Neuronal stem cell (in vitro differentiated cells): ENCODE results near the gene PAM16.

ENCODE experiments used
- DNase-seq: peaks from one replicate; pipeline ENCODE4 v3.0.0-alpha.2; 2013; ENCODE audit warnings: low spot score
- H2AFZ ChIP-seq: one replicate; pipeline ENCODE4 v1.6.1; 2013; ENCODE audit warnings: mild to moderate bottlenecking, low read length, inconsistent platforms
- H2AK5ac ChIP-seq: 2 replicates; pipeline ENCODE4 v1.6.1; 2013; ENCODE audit warnings: low read depth, mild to moderate bottlenecking, inconsistent platforms, low read length, moderate library complexity, mixed read lengths
- H2BK120ac ChIP-seq: 2 replicates; pipeline ENCODE4 v1.6.1; 2013; ENCODE audit warnings: low read depth, mild to moderate bottlenecking, inconsistent platforms, low read length, moderate library complexity, mixed read lengths
- H2BK12ac ChIP-seq: one replicate; pipeline ENCODE4 v1.6.1; 2013; ENCODE audit warnings: low read length, inconsistent platforms
- H2BK15ac ChIP-seq: 2 replicates; pipeline ENCODE4 v1.6.1; 2013; ENCODE audit warnings: mild to moderate bottlenecking, low read length, inconsistent platforms, mixed read lengths
- H2BK5ac ChIP-seq: one replicate; pipeline ENCODE4 v1.6.1; 2013; ENCODE audit warnings: inconsistent platforms, mild to moderate bottlenecking, low read length, moderate library complexity
- H3K14ac ChIP-seq: one replicate; pipeline ENCODE4 v1.6.1; 2013; ENCODE audit warnings: low read length, inconsistent platforms
- H3K18ac ChIP-seq: 2 replicates; pipeline ENCODE4 v1.6.1; 2013; ENCODE audit warnings: low read length, inconsistent platforms
- H3K23ac ChIP-seq: 2 replicates; pipeline ENCODE4 v1.6.1; 2013; ENCODE audit warnings: low read depth, mild to moderate bottlenecking, mixed read lengths, low read length, inconsistent platforms; ENCODE audit not compliant: poor library complexity
- H3K27ac ChIP-seq: replicated peaks from 3 replicates; pipeline ENCODE4 v1.5.1; 2013; ENCODE audit warnings: low read length, inconsistent platforms
- H3K27me3 ChIP-seq, 3 experiments: 2 replicates each; pipeline ENCODE4 v1.6.1; 2013; ENCODE audit warnings: low read length in 3 of 3, mild to moderate bottlenecking in 2 of 3, inconsistent platforms in 1 of 3, low read depth in 1 of 3, mixed read lengths in 1 of 3, moderate library complexity in 1 of 3; ENCODE audit not compliant: control insufficient read depth in 3 of 3, insufficient read depth in 3 of 3
- H3K36me3 ChIP-seq, 2 donors: replicated peaks in 1 of 2; 2 replicates each; pipeline ENCODE4 v1.6.1; 2013; ENCODE audit warnings: low read length in 2 of 2; ENCODE audit not compliant: control insufficient read depth in 2 of 2, insufficient read depth in 2 of 2
- H3K4ac ChIP-seq: 2 replicates; pipeline ENCODE4 v1.6.1; 2013; ENCODE audit warnings: inconsistent platforms, mild to moderate bottlenecking, low read length, moderate library complexity
- H3K4me1 ChIP-seq, 2 donors: 1 replicate in 1 of 2; 2 replicates in 1 of 2; pipeline ENCODE4 v1.6.1; 2013; ENCODE audit warnings: low read length in 2 of 2, low read depth in 1 of 2; ENCODE audit not compliant: control insufficient read depth in 2 of 2, insufficient read depth in 1 of 2
- H3K4me2 ChIP-seq: one replicate; pipeline ENCODE4 v1.6.1; 2013; ENCODE audit warnings: mild to moderate bottlenecking, low read length, inconsistent platforms; ENCODE audit not compliant: insufficient read depth, poor library complexity, severe bottlenecking
- H3K4me3 ChIP-seq, 2 donors: 2 replicates each; pipeline ENCODE4 v1.5.1; 2013; ENCODE audit warnings: low read length in 2 of 2, mild to moderate bottlenecking in 2 of 2, inconsistent platforms in 1 of 2, moderate library complexity in 1 of 2
- H3K79me1 ChIP-seq: one replicate; pipeline ENCODE4 v1.6.1; 2013; ENCODE audit warnings: low read depth, mild to moderate bottlenecking, inconsistent platforms, low read length, moderate library complexity
- H3K9ac ChIP-seq: one replicate; pipeline ENCODE4 v1.6.1; 2013; ENCODE audit warnings: mild to moderate bottlenecking, low read depth, low read length, inconsistent platforms; ENCODE audit not compliant: poor library complexity
- H3K9me3 ChIP-seq, 2 donors: replicated peaks in 1 of 2; 2 replicates each; pipeline versions ENCODE3 to v1.6.1; 2013; ENCODE audit warnings: low read length in 2 of 2, mild to moderate bottlenecking in 2 of 2, inconsistent platforms in 1 of 2, low read depth in 1 of 2, mixed read lengths in 1 of 2, moderate library complexity in 1 of 2; ENCODE audit not compliant: control insufficient read depth in 2 of 2, insufficient read depth in 1 of 2
- H4K8ac ChIP-seq: one replicate; pipeline ENCODE4 v1.6.1; 2013; ENCODE audit warnings: low read depth, mild to moderate bottlenecking, inconsistent platforms, low read length, moderate library complexity
- H4K91ac ChIP-seq: one replicate; pipeline ENCODE4 v1.6.1; 2013; ENCODE audit warnings: low read length, low read depth, mild to moderate bottlenecking, inconsistent platforms; ENCODE audit not compliant: poor library complexity
- WGBS, 2 donors: extraction: QIAGEN DNeasy Blood & Tissue Kit; methylation state at CpG; one replicate each; pipeline ENCODE4 v1.1.7; 2013; ENCODE audit warnings: missing lambda C conversion rate in 2 of 2, mixed read lengths in 1 of 2; ENCODE audit not compliant: insufficient read length in 2 of 2, insufficient replicate concordance in 1 of 2; ENCODE audit errors: extremely low coverage in 2 of 2; 5-methylcytosine and 5-hydroxymethylcytosine counted together

PAM16 gene

GRCh38 chr16:4365014-4365406 lies 13.9 kb upstream of the PAM16 start:
- no peak overlapping the region for H2BK15ac ChIP-seq
- no peak for DNase-seq

GRCh38 chr16:4364196-4365013 lies 13.3 kb upstream of the PAM16 start:
- no peak overlapping the region for H3K9ac ChIP-seq
- H3K23ac ChIP-seq: peak overlapping the region; percentile 80
- H2BK5ac ChIP-seq: no peak overlapping the region
- peak overlapping the region; percentile 56 for H2AK5ac ChIP-seq
- peak overlapping the region; percentile 56 for H3K14ac ChIP-seq
- H3K9me3 ChIP-seq: no peaks in the 10 kb centered on the region
- H3K4ac ChIP-seq: no peak overlapping the region
- no peak overlapping the region for H3K18ac ChIP-seq
- H3K79me1 ChIP-seq: no peaks in the 10 kb centered on the region
- DNase-seq: no peak
- H3K4me2 ChIP-seq: no peak overlapping the region
- no peak overlapping the region for H4K91ac ChIP-seq
- no CpG with 5 or more reads among the region's 37 CpGs for WGBS, 2 donors
- no peaks in the 10 kb centered on the region for H3K27me3 ChIP-seq
- H3K4me1 ChIP-seq: peaks cover 3 to 8% of the 10 kb centered on the region in 2 donors
- no peak overlapping the region for H2AFZ ChIP-seq
- no peak overlapping the region for H3K27ac ChIP-seq
- H2BK15ac ChIP-seq: peak overlapping the region; percentile 58
- no peak overlapping the region for H2BK120ac ChIP-seq
- no peak overlapping the region for H3K4me3 ChIP-seq
- H3K36me3 ChIP-seq: no peaks in the 10 kb centered on the region
- no peak overlapping the region for H2BK12ac ChIP-seq
- no peak overlapping the region for H4K8ac ChIP-seq

More at GRCh38 chr16:4365014-4365406, 13.9 kb upstream of the PAM16 start:
- Histone ChIP-seq H2BK120ac (no peak overlapping the region), H3K4me2 (no peak overlapping the region), H3K9ac (no peak overlapping the region), H4K91ac (no peak overlapping the region), H3K27me3 (no peaks in the 10 kb centered on the region), H4K8ac (no peak overlapping the region), H3K18ac (no peak overlapping the region), H3K14ac (no peak overlapping the region), H3K4me3 (no peak overlapping the region), H2BK12ac (no peak overlapping the region), H3K36me3 (no peaks in the 10 kb centered on the region), H3K27ac (no peak overlapping the region), H3K79me1 (no peaks in the 10 kb centered on the region), H3K4ac (no peak overlapping the region), H3K9me3 (no peaks in the 10 kb centered on the region), H2AFZ (no peak overlapping the region), H3K23ac (peak overlapping the region; percentile 80), H2AK5ac (no peak overlapping the region), H3K4me1 (peaks cover 3 to 8% of the 10 kb centered on the region in 2 donors), H2BK5ac (no peak overlapping the region)
- no CpG with 5 or more reads among the region's 10 CpGs for WGBS, 2 donors

GRCh38 chr16:4362476-4363135 lies 11.5 kb upstream of the PAM16 start:
- no peak overlapping the region for H2BK12ac ChIP-seq
- no peaks in the 10 kb centered on the region for H3K27me3 ChIP-seq
- no peak overlapping the region for H3K4ac ChIP-seq
- no peak overlapping the region for H2BK5ac ChIP-seq
- no peak overlapping the region for H3K23ac ChIP-seq
- peak overlapping the region; percentile 63 for H2AK5ac ChIP-seq
- peaks cover 3 to 8% of the 10 kb centered on the region in 2 donors for H3K4me1 ChIP-seq
- H3K27ac ChIP-seq: no peak overlapping the region
- H3K9ac ChIP-seq: peak overlapping the region; percentile 44
- no peaks in the 10 kb centered on the region for H3K79me1 ChIP-seq
- DNase-seq: no peak
- H4K8ac ChIP-seq: no peak overlapping the region
- no peaks in the 10 kb centered on the region for H3K9me3 ChIP-seq
- peak overlapping the region; percentile 21 for H3K14ac ChIP-seq
- no peak overlapping the region for H2BK120ac ChIP-seq
- no peak overlapping the region for H3K4me2 ChIP-seq
- H2AFZ ChIP-seq: no peak overlapping the region
- WGBS, 2 donors: no CpG with 5 or more reads among the region's 19 CpGs
- H2BK15ac ChIP-seq: peak overlapping the region; percentile 58
- no peak overlapping the region for H3K4me3 ChIP-seq
- no peaks in the 10 kb centered on the region for H3K36me3 ChIP-seq
- H3K18ac ChIP-seq: no peak overlapping the region
- no peak overlapping the region for H4K91ac ChIP-seq

GRCh38 chr16:4361944-4362311 lies 10.8 kb upstream of the PAM16 start:
- Histone ChIP-seq H3K4me2 (no peak overlapping the region), H3K9me3 (no peaks in the 10 kb centered on the region), H4K91ac (no peak overlapping the region), H2AK5ac (peak overlapping the region; percentile 63), H2BK5ac (no peak overlapping the region), H3K27ac (no peak overlapping the region), H2BK15ac (peak overlapping the region; percentile 26), H3K23ac (peak overlapping the region; percentile 43), H3K79me1 (no peaks in the 10 kb centered on the region), H3K14ac (peak overlapping the region; percentile 82), H2AFZ (no peak overlapping the region), H2BK120ac (no peak overlapping the region), H2BK12ac (peak overlapping the region; percentile 73), H3K27me3 (no peaks in the 10 kb centered on the region), H3K9ac (no peak overlapping the region), H3K18ac (no peak overlapping the region), H4K8ac (no peak overlapping the region), H3K4me3 (no peak overlapping the region), H3K4me1 (peaks cover 3 to 6% of the 10 kb centered on the region in 2 donors), H3K36me3 (no peaks in the 10 kb centered on the region), H3K4ac (no peak overlapping the region)
- no peak for DNase-seq
- no CpG with 5 or more reads among the region's 12 CpGs for WGBS, 2 donors
